NCI-H82 treated with DMSO at 0.1 percent for 48 hours (cell line): Measurements from ENCODE around the gene TMED1.
"Not testable (repeated sequence)": the region's sequence is repeated elsewhere in the genome, so short reads cannot be mapped to it uniquely, and the experiment has no call there.

Experiments used
- DNase-seq: peaks from one replicate; lab custom pipeline; 2025; ENCODE audit not compliant: unreplicated experiment; lab: John Stamatoyannopoulos, UW

The TMED1 gene

GRCh38 chr19:10835754-10836478, at the start of gene TMED1:
TSS of gene TMED1 (minus strand) at chr19:10836212. CDS start at chr19:10836191, 21 bp downstream.
- DNase-seq: peak; percentile 99

GRCh38 chr19:10885201-10886169, 49.5 kb upstream of the TMED1 start:
- no peak for DNase-seq

GRCh38 chr19:10884274-10884673, 48.3 kb upstream of the TMED1 start:
- DNase-seq: no peak

GRCh38 chr19:10882108-10882457, 46.1 kb upstream of the TMED1 start:
- no peak for DNase-seq

GRCh38 chr19:10881403-10882107, 45.5 kb upstream of the TMED1 start:
- no peak for DNase-seq

- DNase-seq: no peak
Measured at GRCh38 chr19:10878253-10878652, 42.2 kb upstream of the TMED1 start.

- DNase-seq: not testable (repeated sequence)
Measured at GRCh38 chr19:10877608-10878007, 41.6 kb upstream of the TMED1 start.

- DNase-seq: no peak
Measured at GRCh38 chr19:10876459-10877240, 40.6 kb upstream of the TMED1 start.

- DNase-seq: no peak
Measured at GRCh38 chr19:10874024-10874423, 38.0 kb upstream of the TMED1 start.

- no peak for DNase-seq
Measured at GRCh38 chr19:10872546-10873107, 36.6 kb upstream of the TMED1 start.

- no peak for DNase-seq
Measured at GRCh38 chr19:10871711-10872545, 35.9 kb upstream of the TMED1 start.

- peak; percentile 91 for DNase-seq
Measured at GRCh38 chr19:10870955-10871603, 35.1 kb upstream of the TMED1 start, which contains the start of gene CARM1. TSS of gene CARM1 (plus strand) at chr19:10871553. CDS start at chr19:10871703, 150 bp downstream.

GRCh38 chr19:10870501-10870954, 34.5 kb upstream of the TMED1 start:
- DNase-seq: peak; percentile 91

GRCh38 chr19:10869872-10870311, 33.9 kb upstream of the TMED1 start:
- DNase-seq: not testable (repeated sequence)

GRCh38 chr19:10868872-10869547, 33.0 kb upstream of the TMED1 start:
- DNase-seq: no peak

- DNase-seq: no peak
Measured at GRCh38 chr19:10866495-10866894, 30.5 kb upstream of the TMED1 start.

- DNase-seq: peak; percentile 57
Measured at GRCh38 chr19:10864538-10864899, 28.5 kb upstream of the TMED1 start.

- DNase-seq: no peak
Measured at GRCh38 chr19:10863107-10863717, 27.2 kb upstream of the TMED1 start.
